CD4-positive, alpha-beta T cell treated with Interleukin-4 for 1 hour (primary cell): ENCODE data around the gene ENKD1.

Experiments
- DNase-seq, 2 donors: peaks; one replicate each; pipeline ENCODE4 v3.0.0-alpha.2; 2020 to 2022

The ENKD1 gene

DNA sequence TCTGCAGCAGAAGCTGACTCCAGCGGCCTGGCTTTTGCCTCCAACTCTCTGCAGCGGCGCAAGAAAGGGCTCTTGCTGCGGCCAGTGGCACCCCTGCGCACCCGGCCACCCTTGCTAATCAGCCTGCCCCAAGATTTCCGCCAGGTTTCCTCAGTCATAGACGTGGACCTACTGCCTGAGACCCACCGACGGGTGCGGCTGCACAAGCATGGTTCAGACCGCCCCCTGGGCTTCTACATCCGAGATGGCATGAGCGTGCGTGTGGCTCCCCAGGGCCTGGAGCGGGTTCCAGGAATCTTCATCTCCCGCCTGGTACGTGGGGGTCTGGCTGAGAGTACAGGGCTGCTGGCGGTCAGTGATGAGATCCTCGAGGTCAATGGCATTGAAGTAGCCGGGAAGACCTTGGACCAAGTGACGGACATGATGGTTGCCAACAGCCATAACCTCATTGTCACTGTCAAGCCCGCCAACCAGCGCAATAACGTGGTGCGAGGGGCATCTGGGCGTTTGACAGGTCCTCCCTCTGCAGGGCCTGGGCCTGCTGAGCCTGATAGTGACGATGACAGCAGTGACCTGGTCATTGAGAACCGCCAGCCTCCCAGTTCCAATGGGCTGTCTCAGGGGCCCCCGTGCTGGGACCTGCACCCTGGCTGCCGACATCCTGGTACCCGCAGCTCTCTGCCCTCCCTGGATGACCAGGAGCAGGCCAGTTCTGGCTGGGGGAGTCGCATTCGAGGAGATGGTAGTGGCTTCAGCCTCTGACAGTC lies 4.5 kb downstream of the ENKD1 start:
- DNase-seq: no peak

DNA sequence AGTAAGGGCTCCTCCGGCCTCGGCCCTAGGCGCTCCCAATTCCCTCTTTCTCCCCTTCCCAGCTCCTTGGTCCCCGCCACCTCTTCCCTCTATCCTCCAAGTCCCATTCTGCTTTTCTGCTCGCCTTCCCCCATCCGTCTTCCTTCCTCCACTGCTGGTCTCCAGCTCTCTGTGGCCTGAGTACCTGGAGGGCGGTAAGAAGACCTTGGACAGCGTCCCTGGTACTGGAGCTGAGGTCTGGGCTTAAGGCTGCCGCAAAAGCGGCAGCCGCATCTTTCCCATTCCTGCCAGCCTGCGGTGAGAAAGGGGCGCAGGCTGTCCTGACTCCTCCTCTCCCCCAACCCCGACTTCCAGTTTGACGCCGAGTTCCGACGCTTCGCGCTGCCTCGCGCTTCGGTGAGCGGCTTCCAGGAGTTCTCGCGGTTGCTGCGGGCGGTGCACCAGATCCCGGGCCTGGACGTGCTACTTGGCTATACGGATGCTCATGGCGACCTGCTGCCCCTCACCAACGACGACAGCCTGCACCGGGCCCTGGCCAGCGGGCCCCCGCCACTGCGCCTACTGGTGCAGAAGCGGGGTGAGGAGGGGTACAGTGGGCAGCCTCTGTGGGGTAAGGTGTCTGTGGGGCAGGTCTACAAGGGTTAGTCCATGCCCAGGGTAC lies 5.3 kb downstream of the ENKD1 start:
- no peak for DNase-seq

DNA sequence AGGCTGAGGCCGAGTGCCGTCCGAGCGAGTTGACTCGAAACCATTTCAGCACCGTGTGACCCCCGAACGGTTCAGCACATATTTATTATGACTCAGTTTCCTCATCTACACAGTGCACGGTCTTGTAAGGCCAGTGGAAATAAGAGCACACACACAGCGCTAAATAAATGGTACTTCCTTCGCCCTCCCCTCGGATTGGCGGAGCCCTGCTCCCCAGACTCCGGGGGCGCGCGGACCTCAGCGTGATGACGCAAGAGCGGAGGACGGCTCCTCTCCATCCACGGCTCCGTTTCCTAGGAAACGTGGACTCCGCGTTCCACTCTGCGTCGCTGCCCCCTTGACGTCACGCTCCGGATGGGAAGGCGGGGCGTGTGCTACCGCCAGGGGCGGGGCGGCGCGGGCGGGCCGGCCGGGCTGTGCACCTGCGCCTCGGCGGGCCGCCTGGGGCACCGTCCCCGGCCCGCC lies 6.0 kb downstream of the ENKD1 start, which contains the start of gene PARD6A:
Gene PARD6A, plus strand, starts transcription at position 397 of the 465 bp plus-strand sequence. CDS start 79 bp downstream, outside the sequence.
- DNase-seq: peak; percentile 97 to 98

DNA sequence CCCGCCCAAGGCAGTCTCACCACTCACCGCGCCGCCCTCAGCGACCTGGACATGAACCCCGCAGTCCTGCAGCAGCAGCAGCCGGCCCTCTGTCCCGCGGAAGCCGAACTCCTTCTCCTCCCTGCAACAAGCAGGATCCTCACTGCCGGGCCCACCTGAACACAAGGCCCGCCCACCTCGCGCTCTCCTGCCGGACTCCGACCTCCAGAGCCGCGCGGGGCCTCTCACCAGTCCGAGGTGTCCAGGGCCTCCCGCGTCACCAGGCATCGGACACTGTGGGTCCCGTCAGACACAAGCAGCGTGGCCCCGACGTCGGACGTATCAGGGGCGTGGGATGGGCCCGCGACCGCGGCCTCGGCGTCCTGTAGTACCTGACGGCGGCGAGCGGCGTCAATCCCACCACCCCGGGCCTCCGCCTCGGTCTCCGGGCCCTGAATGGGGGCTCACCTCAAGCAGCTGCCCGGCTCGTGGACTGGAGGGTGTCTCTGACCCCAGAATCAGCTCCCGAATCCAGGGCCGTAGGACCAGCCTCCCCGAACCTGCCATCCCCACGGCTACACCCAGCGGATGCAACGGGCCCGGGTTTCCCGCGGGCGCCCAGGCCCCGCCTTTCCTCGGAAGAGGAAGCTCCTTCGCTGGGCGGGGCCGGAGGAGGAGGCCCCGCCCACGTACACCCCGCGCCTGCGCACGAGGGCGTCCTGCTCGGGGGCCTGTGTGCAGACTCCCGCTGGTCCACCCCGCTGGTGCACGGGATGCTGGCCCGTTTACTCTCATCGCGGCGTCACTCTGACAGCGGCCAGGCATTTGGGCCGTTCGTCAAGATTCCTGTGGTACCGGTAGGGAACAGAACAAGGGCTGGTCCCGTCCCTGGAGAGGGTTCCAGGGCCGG lies 6.6 kb downstream of the ENKD1 start, which contains the start of gene ACD:
Gene ACD, minus strand, starts transcription at position 586 of the 889 bp plus-strand sequence. Its CDS starts 40 bp downstream, at position 546.
- peak; percentile 94 for DNase-seq

DNA sequence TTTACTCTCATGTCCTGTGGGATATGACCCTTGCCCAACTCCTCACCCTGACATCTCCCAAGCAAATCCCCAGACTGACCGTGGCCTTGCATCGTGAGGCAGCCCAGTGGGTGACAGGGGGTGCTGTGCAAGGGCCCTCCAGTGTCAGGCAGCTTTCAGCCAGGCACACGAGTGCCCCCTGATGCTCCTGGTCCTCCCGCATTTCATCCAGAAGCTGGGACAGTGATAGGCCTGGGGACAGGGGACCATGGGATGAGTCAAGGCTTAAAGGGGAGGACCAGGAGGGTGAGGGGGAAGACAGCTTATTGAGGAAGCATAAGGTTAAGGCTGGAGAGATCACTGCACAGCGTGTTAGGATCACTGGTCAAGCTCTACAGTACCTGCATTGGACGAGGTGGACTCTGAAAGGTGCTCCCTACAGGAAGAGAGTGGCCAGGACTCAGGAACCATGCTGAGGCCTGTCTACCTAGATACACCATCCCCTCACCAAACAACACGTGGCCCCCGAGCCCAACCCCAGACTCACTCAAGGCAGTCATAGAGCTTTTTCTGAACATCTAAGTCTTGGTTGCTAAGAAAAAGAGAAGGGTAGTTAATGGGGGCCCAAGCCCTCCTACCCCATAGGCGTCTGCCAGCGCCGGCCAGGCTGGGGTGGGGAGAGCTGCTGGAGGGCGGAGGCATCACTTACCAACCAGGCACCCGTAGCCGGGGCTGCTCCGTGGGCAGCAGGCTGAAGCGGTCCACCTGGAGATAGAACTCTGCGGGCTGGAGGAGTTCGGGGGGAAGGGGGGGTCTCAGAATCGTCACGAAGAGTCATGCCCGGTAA lies 7.5 kb downstream of the ENKD1 start:
- no peak for DNase-seq

DNA sequence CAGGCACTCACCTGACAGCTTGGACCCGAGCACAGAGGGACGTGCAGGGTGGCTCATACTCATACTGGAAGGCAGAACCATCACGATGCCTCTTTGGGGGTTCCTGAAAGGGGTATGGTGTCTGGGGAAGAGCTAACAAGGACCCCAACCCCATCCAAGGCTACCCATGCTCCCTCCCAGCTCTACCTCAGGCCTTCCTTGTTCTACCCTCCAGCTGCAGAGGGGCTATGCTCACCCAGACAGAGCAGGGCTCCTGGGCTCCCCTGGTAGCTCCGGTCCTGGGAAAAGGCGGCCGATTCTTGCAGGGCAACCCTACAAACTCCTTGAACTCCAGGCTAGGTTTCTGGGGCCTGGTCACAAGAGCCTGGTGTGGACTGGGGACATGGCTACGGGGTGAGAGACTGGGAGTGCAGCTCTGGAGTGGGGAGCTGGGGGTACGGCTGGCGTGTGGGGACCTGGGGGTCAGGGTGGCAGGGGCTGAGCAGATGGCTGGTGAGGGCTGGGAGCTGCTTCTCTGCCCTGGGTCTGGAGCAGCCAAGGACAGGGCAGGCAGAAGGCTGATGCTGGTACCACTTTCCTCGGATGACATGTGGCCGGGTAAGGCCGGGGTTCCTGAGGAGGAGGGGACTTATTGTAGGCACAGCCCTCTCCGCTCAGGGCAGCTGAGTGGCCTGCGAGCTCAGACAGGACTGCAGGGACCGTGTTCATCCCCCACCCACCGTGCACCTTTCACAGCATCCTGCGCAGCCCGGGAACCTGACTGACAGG lies 8.6 kb downstream of the ENKD1 start:
- no peak for DNase-seq

DNA sequence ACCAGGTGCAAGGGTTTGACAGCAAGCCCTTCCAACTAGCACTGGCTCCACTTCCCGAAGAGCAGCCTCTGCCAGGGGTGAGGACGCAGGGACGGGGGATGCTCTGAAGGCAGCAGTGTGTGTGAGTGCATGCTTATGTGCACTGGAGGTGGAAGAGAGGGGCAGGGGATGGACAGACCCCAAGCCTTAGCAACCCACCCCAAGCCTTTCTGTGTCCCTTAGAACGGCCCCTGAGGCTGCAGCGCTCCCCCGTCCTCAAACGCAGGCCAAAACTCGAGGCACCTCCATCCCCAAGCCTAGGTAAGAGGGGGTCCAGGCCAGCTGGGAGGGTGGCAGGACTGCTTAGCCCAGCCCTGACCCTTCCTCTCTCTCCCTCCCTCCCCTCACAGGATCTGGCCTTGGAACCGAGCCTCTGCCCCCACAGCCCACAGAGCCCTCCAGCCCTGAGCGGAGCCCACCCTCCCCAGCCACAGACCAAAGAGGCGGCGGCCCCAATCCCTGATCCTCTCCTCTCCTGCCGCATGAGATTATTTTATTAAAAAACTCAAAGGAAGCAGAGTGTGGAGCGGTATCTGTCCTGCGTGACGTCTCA lies 9.4 kb downstream of the ENKD1 start:
- no peak for DNase-seq

DNA sequence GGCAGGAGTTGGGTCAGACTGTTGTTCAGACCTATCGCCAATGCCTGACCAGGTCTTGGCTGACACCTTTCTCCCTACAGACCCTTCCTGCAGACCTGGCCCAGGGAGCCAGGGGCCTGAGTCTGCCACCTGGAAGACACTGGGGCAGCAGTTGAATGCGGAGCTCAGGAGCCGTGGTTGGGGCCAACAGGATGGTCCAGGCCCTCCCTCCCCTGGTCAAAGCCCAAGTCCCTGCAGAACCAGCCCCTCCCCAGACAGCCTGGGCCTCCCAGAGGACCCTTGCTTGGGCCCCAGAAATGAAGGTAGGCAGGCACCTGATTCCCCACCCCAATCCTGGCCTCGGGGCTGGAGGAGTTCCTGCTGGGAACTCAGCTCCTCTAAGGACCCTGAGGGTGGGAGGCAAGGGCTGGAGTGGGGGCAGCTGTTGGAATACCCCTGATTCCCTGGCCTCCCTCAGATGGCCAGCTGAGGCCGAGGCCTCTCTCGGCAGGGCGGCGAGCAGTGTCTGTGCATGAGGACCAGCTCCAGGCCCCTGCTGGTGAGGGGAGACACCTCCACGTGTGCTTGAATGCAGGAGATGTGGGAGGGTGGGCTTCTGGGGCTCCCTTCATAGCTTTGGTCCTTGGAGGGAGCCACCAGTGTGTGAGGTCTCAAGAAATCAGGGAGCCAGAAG lies 10.1 kb downstream of the ENKD1 start:
- no peak for DNase-seq

DNA sequence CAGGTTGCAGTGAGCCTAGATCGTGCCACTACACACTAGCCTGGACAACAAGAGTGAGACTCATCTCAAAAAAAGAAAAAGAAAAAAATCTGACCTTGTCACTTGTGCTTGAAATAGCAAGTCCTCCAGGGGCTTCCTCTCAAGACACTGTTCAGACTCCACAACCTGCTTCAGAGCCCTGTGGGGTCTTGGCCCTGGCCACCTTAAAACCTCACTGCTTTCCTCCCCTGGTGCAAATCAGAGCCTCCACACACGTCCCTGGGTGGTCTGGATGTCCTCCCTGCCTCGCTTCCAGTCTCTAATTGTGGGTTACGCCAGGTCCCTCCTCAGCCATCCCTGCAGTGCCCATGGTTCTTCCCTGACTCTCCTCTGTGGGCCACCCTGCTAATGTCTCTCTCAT lies 11.2 kb downstream of the ENKD1 start:
- no peak for DNase-seq

DNA sequence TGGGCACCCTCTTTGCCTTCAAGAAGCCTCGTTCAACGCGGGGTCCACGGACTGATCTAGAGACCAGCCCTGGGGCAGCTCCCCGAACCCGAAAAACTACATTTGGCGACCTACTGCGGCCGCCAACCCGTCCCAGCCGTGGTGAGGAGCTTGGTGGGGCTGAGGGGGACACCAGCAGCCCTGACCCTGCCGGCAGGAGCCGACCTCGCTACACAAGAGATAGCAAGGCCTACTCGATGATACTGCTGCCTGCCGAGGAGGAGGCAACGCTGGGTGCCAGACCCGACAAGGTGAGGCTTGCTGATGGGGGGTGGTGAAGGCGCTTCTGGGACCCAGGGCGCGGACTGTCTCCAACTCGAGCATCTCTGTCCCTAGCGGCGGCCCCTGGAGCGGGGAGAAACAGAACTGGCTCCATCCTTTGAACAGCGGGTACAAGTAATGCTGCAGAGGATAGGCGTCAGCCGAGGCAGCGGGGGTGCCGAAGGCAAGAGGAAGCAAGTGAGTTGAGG lies 12.1 kb downstream of the ENKD1 start:
- no peak for DNase-seq

DNA sequence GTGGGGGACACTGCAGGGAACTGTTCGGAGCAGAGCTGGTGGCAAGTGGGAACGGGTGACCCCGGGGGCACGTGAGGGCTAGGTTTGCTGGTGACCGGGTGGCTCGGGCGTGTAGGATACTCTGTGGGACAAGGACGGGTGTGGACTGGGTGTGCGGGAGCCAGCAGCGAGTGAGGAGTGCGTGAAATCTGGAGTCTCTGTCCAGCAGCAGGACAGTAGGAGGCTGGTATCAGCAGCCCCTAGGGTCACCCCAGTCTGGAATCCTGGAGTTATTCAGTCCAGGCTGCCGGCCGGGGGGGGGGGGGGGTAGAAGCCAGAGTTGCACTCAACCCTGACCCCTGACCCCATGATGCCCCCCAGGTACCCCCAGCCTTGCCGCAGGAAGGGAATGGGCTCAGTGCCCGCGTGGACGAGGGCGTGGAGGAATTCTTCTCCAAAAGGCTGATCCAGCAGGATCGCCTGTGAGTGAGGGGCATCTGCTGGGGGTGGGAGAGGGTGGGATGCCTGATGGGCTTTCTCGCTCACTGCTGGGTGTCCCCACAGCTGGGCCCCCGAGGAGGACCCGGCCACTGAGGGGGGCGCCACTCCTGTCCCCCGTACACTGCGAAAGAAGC lies 12.7 kb downstream of the ENKD1 start:
- no peak for DNase-seq

DNA sequence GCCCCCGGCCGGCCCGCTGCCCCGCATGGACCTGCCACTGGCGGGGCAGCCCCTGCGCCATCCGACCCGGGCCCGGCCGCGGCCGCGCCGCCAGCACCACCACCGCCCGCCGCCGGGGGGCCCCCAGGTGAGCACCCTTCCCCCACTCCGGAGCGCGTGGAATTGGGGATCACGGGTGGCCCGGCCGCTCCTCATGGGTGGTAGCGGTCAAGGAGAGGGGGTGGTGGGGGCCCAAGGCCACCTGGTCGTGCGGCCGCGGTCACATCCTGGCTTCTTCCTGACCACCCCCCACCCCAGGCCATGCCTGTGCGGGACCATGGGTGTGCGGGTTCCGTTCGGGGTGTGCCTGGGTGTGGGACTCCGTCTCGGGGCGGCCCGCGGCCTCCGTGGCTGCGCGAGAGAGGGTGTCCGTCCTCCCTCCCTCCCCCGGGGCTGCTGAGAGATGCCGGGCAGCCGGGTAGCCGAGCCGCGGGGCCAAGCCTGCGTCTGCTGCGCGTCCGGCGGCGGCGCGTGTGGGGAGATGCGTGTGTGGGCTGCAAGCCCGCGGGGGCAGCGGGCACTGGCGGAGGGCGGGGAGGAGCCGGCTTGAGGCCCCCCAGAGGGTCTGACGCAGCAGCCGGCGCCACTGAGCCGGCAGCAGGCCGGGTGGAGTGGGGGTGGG lies 13.3 kb downstream of the ENKD1 start:
- no peak for DNase-seq

DNA sequence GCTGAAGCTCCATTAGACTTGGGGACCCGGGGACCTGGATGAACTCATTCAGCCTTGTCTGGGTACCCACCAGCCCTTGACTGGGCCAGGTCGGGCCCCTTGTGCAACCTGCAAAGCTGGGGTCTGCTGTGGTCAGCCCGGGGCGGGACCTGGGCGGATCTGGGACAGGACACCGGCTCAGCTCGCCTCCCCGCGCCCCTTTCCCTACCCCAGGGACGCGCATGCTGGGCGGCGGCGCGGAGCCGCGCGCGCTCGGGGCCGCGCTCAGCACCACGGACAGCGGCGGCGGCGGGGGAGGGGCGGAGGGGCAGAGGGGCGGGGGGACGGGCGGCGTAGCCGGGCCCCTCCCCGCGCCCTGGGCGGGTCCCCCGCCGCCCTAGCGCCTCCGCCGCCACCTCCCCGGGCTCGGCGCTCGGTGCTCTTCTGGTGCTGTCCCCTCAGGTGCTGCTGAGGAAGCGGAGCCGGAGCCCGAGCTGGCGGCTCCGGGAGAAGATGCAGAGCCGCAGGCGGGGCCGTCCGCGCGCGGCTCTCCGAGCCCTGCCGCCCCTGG lies 13.9 kb downstream of the ENKD1 start:
- DNase-seq: no peak

DNA sequence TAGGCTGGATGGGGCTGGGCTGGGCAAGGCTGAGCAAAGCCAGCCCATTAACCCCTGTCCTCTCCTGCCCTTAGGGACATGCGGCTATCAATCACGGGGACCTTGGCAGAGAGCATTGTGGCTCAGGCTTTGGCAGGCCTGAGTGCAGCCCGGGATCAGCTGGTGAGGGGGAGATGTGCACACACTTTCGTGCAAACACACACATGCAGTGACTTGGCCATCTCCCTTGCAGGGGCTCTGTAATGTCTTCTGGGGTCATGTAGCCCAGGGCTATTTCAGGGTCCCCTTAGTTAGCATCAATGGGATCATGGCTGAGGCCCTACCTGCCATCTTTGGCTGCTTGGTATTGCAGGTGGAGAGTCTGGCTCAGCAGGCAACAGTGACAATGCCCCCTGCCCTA lies 14.7 kb downstream of the ENKD1 start:
- DNase-seq: no peak

DNA sequence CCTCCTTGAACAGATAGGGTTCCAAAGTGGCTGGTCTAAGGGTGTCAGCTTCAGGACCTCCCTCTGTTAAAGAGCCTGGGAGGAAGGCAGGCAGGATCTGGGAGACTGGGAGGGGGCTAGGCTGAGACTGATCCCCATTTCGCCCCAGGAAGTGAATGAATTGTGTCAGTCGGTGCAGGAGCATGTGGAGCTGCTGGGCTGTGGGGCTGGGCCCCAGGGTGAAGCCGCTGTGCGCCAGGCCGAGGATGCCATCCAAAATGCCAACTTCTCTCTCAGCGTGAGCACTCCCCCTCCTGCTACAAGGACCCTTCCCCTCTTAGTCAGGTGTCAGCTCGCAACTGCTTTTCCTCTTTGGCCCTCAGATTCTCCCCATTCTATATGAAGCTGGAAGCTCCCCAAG lies 15.5 kb downstream of the ENKD1 start:
- DNase-seq: no peak

DNA sequence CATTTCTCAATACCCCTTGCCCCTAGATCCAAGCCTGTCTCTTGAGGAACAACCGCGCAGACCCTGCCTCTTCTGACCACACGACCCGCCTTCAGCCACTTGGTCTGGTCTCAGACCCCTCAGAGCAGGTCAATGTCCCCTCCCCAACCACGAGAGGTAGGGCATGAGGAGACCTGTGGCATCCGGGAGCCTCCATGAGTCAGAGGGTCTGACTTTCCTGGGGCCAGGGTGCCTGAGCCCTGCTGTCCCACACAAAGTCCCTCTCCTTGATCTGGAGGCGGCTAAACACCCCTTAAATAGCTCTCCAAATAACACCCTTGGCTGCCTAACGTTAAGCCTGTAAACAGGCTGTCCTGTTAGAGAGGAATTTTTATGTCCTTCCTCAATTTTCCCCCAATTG lies 16.5 kb downstream of the ENKD1 start:
- no peak for DNase-seq

DNA sequence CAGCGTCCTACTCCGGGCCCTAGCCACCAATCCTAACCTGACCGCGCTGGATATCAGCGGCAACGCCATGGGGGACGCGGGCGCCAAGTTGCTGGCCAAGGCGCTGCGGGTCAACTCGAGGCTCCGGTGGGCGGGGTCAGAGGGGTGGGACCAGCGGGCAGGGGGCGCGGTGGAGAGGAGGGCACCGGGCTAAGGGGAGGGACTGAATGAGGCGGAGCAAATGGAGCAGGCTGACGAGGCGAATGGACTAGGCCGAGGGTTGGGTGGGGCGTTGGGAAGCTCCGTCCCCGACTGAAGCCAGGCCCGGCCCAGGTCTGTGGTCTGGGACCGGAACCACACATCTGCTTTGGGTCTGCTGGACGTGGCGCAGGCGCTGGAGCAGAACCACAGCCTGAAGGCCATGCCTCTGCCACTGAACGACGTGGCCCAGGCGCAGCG lies 17.0 kb downstream of the ENKD1 start:
- DNase-seq: no peak

DNA sequence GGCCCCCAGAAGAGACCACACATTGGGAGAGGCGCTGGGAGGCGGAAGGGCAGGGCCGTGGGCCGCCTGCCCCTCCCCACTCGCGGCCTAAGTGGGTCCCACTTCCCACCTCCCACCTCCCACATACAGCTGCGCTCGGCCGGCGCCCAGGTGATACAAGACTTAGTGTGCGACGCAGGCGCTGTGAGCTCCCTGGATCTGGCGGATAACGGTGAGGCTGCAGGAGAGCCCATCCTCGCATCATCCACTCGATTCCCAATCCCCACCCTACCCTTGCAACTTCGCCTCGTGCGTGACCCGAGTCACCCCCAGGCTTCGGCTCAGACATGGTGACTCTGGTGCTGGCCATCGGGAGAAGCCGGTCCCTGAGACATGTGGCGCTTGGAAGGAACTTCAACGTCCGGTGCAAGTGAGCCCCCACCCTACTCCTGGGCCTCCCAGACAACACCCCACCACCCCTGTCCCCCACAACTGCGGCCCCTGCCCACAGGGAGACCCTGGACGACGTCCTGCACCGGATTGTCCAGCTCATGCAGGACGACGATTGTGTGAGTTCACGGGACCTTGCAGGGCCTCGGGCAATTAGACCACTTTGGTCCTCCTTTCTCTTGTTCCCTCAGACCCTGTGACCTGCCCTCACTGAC lies 17.7 kb downstream of the ENKD1 start:
- DNase-seq: no peak
